ENCODE measurements around the gene ANKRD34A.

ANKRD34A gene

GRCh38 chr1:145977486-145978470 is 13.4 kb upstream of the ANKRD34A start:
- peaks cover 58 to 59% of the 10 kb centered on the region in 2 experiments for H3K4me1 ChIP-seq (ENCODE audit: control insufficient read depth in 1 of 2, insufficient read depth in 1 of 2, low read depth in 1 of 2, low read length in 1 of 2)

GRCh38 chr1:145977016-145977415 is 12.6 kb upstream of the ANKRD34A start:
- Histone ChIP-seq H3K36me3 (no peaks in the 10 kb centered on the region), H3K27me3 (no peaks in the 10 kb centered on the region), H3K9me3 (no peaks in the 10 kb centered on the region), H3K27ac (peak overlapping the region; percentile 99), H3K4me3 (ENCODE audit: low read depth in 1 of 2, low read length in 1 of 2) (no peak overlapping the region), H3K4me1 (ENCODE audit: control insufficient read depth in 1 of 2, insufficient read depth in 1 of 2, low read depth in 1 of 2, low read length in 1 of 2) (peaks cover 55 to 58% of the 10 kb centered on the region in 2 experiments)
- no peak for TF ChIP-seq CTCF (IDR thresholded peaks at IDR 0.05)

More at GRCh38 chr1:145977486-145978470, 13.4 kb upstream of the ANKRD34A start:
- H3K4me3 ChIP-seq (ENCODE audit: low read depth in 1 of 2, low read length in 1 of 2): peak overlapping the region; percentile 52 to 54
- H3K36me3 ChIP-seq: no peaks in the 10 kb centered on the region
- no peaks in the 10 kb centered on the region for H3K27me3 ChIP-seq
- peak; percentile 91 for TF ChIP-seq CTCF (IDR thresholded peaks at IDR 0.05)
- H3K27ac ChIP-seq: peak overlapping the region; percentile 99
- H3K9me3 ChIP-seq: no peaks in the 10 kb centered on the region

- TF ChIP-seq CTCF (IDR thresholded peaks at IDR 0.05): no peak
- Histone ChIP-seq H3K4me1 (ENCODE audit: control insufficient read depth in 1 of 2, insufficient read depth in 1 of 2, low read depth in 1 of 2, low read length in 1 of 2) (peaks cover 37 to 40% of the 10 kb centered on the region in 2 experiments), H3K4me3 (ENCODE audit: low read depth in 1 of 2, low read length in 1 of 2) (no peak overlapping the region), H3K36me3 (no peaks in the 10 kb centered on the region), H3K9me3 (no peaks in the 10 kb centered on the region), H3K27me3 (no peaks in the 10 kb centered on the region), H3K27ac (no peak overlapping the region)
Observed at GRCh38 chr1:145975216-145975615, 10.8 kb upstream of the ANKRD34A start.

- H3K27ac ChIP-seq: no peak overlapping the region
- no peak overlapping the region for H3K4me3 ChIP-seq (ENCODE audit: low read depth in 1 of 2, low read length in 1 of 2)
- H3K36me3 ChIP-seq: no peaks in the 10 kb centered on the region
- no peak for TF ChIP-seq CTCF (IDR thresholded peaks at IDR 0.05)
- peaks cover 32 to 35% of the 10 kb centered on the region in 2 experiments for H3K4me1 ChIP-seq (ENCODE audit: control insufficient read depth in 1 of 2, insufficient read depth in 1 of 2, low read depth in 1 of 2, low read length in 1 of 2)
- no peaks in the 10 kb centered on the region for H3K9me3 ChIP-seq
- no peaks in the 10 kb centered on the region for H3K27me3 ChIP-seq
Observed at GRCh38 chr1:145974721-145975120, 10.3 kb upstream of the ANKRD34A start.

GRCh38 chr1:145972580-145972979 is 8.2 kb upstream of the ANKRD34A start:
- Histone ChIP-seq H3K27me3 (no peaks in the 10 kb centered on the region), H3K4me3 (ENCODE audit: low read depth in 1 of 2, low read length in 1 of 2) (no peak overlapping the region), H3K9me3 (no peaks in the 10 kb centered on the region), H3K4me1 (ENCODE audit: control insufficient read depth in 1 of 2, insufficient read depth in 1 of 2, low read depth in 1 of 2, low read length in 1 of 2) (peaks cover 11 to 14% of the 10 kb centered on the region in 2 experiments), H3K36me3 (no peaks in the 10 kb centered on the region), H3K27ac (peak overlapping the region; percentile 13)
- TF ChIP-seq CTCF (IDR thresholded peaks at IDR 0.05): no peak

Measured in neutrophil (primary cell).